ENCODE measurements around the gene APOA5. TPM values are rescaled to one million over a fixed set of nuclear protein-coding genes. Genes with fewer than 3 reads are reported as not detected.

Gene APOA5
- total RNA-seq, 1 experiment from 2014 or later: not detected

GRCh38 chr11:116778556-116778955 lies 13.1 kb downstream of the APOA5 start:
- ChIA-PET CTCF (no interaction called here), POLR2A (ENCODE audit: unreplicated experiment) (no interaction called here)
- H2AFZ ChIP-seq (ENCODE audit: low read length): no peak overlapping the region
- H3K9ac ChIP-seq (ENCODE audit: low read length): no peak overlapping the region
- H3K4me2 ChIP-seq (ENCODE audit: low read length): no peak overlapping the region
- ATAC-seq (no peak), DNase-seq (no peak)
- H3K27ac ChIP-seq (ENCODE audit: low read length): no peak overlapping the region
- H3K9me3 ChIP-seq (ENCODE audit: low read length): no peaks in the 10 kb centered on the region
- peaks cover 21% of the 10 kb centered on the region for H3K4me1 ChIP-seq (ENCODE audit: insufficient read depth, low read length)
- no peaks in the 10 kb centered on the region for H3K27me3 ChIP-seq (ENCODE audit: low read length)
- peaks cover 6% of the 10 kb centered on the region for H3K79me2 ChIP-seq (ENCODE audit: low read length)
- intact Hi-C loops (cut with micrococcal nuclease): no loop called here
- TF ChIP-seq, protein P1, sequence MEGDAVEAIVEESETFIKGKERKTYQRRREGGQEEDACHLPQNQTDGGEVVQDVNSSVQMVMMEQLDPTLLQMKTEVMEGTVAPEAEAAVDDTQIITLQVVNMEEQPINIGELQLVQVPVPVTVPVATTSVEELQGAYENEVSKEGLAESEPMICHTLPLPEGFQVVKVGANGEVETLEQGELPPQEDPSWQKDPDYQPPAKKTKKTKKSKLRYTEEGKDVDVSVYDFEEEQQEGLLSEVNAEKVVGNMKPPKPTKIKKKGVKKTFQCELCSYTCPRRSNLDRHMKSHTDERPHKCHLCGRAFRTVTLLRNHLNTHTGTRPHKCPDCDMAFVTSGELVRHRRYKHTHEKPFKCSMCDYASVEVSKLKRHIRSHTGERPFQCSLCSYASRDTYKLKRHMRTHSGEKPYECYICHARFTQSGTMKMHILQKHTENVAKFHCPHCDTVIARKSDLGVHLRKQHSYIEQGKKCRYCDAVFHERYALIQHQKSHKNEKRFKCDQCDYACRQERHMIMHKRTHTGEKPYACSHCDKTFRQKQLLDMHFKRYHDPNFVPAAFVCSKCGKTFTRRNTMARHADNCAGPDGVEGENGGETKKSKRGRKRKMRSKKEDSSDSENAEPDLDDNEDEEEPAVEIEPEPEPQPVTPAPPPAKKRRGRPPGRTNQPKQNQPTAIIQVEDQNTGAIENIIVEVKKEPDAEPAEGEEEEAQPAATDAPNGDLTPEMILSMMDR (conservative IDR thresholded peaks at IDR 0.05; ENCODE audit: low read depth, low read length): no peak
- TF ChIP-seq EZH2 (IDR thresholded peaks at IDR 0.05; ENCODE audit: low read length, unreplicated experiment) (no peak), EZH2phosphoT487 (IDR thresholded peaks at IDR 0.05; ENCODE audit: borderline replicate concordance, low read length) (no peak)
- H3K9me2 ChIP-seq (replicated peaks; ENCODE audit: low read length): no peaks in the 10 kb centered on the region
- peaks cover 67% of the 10 kb centered on the region for H3K36me3 ChIP-seq (ENCODE audit: low read depth, low read length)
- H3F3A ChIP-seq (ENCODE audit: low read length, unreplicated experiment): peaks cover 6% of the 10 kb centered on the region
- no peaks in the 10 kb centered on the region for H4K20me1 ChIP-seq (ENCODE audit: low read length)
- no TSS peak for BruUV-seq (replicated peaks)
- no peak overlapping the region for H3K4me3 ChIP-seq (ENCODE audit: low read length)

- H3F3A ChIP-seq (ENCODE audit: low read length, unreplicated experiment): peaks cover 6% of the 10 kb centered on the region
- BruUV-seq (replicated peaks): no TSS peak
- peaks cover 54% of the 10 kb centered on the region for H3K36me3 ChIP-seq (ENCODE audit: low read depth, low read length)
- no peaks in the 10 kb centered on the region for H3K9me2 ChIP-seq (replicated peaks; ENCODE audit: low read length)
- no peak overlapping the region for H3K4me2 ChIP-seq (ENCODE audit: low read length)
- H3K27me3 ChIP-seq (ENCODE audit: low read length): no peaks in the 10 kb centered on the region
- DNase-seq (no peak), ATAC-seq (no peak)
- ChIA-PET CTCF (no interaction called here), POLR2A (ENCODE audit: unreplicated experiment) (no interaction called here)
- no peak overlapping the region for H3K4me3 ChIP-seq (ENCODE audit: low read length)
- TF ChIP-seq EZH2 (IDR thresholded peaks at IDR 0.05; ENCODE audit: low read length, unreplicated experiment) (no peak), EZH2phosphoT487 (IDR thresholded peaks at IDR 0.05; ENCODE audit: borderline replicate concordance, low read length) (no peak)
- TF ChIP-seq, protein P1 (conservative IDR thresholded peaks at IDR 0.05; ENCODE audit: low read depth, low read length): no peak
- intact Hi-C loops (cut with micrococcal nuclease): no loop called here
- H4K20me1 ChIP-seq (ENCODE audit: low read length): no peaks in the 10 kb centered on the region
- peaks cover 12% of the 10 kb centered on the region for H3K4me1 ChIP-seq (ENCODE audit: insufficient read depth, low read length)
- H2AFZ ChIP-seq (ENCODE audit: low read length): no peak overlapping the region
- no peak overlapping the region for H3K27ac ChIP-seq (ENCODE audit: low read length)
- H3K9me3 ChIP-seq (ENCODE audit: low read length): no peaks in the 10 kb centered on the region
- H3K79me2 ChIP-seq (ENCODE audit: low read length): peaks cover 8% of the 10 kb centered on the region
- H3K9ac ChIP-seq (ENCODE audit: low read length): no peak overlapping the region
These were observed 14.6 kb downstream of the APOA5 start for GRCh38 chr11:116777056-116777455.

DNA sequence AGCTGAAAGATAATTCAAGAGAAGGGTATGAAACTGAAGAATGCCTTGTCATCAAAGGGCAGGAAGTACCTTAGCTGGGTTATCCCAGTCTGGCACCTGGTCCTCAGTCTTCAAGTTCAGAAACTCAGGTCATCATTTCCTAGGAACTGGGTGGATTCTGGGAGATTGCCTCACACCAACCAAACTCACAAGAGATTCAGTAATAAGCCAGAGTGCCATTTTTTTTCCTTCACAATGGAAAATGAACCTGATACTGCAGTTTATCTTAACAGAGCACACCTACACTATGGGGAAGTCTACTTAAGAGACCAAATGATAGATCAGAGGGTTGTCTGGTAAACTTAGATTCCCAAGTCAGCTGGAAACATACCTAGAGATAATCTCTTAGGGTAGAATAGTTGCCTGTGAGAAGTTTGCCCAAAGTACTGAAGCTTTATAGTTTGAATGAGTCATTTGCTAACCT lies 15.1 kb downstream of the APOA5 start:
- TF ChIP-seq EZH2 (IDR thresholded peaks at IDR 0.05; ENCODE audit: low read length, unreplicated experiment) (no peak), EZH2phosphoT487 (IDR thresholded peaks at IDR 0.05; ENCODE audit: borderline replicate concordance, low read length) (no peak)
- TF ChIP-seq, protein P1 (conservative IDR thresholded peaks at IDR 0.05; ENCODE audit: low read depth, low read length): no peak
- Histone ChIP-seq H3K27me3 (ENCODE audit: low read length) (no peaks in the 10 kb centered on the region), H3K79me2 (ENCODE audit: low read length) (peaks cover 12% of the 10 kb centered on the region), H3K9ac (ENCODE audit: low read length) (no peak overlapping the region), H3K36me3 (ENCODE audit: low read depth, low read length) (peaks cover 51% of the 10 kb centered on the region), H3K4me1 (ENCODE audit: insufficient read depth, low read length) (peaks cover 16% of the 10 kb centered on the region), H3K4me3 (ENCODE audit: low read length) (no peak overlapping the region), H3K27ac (ENCODE audit: low read length) (no peak overlapping the region), H3K4me2 (ENCODE audit: low read length) (no peak overlapping the region), H2AFZ (ENCODE audit: low read length) (no peak overlapping the region), H3F3A (ENCODE audit: low read length, unreplicated experiment) (peaks cover 6% of the 10 kb centered on the region), H3K9me3 (ENCODE audit: low read length) (no peaks in the 10 kb centered on the region), H4K20me1 (ENCODE audit: low read length) (no peaks in the 10 kb centered on the region), H3K9me2 (replicated peaks; ENCODE audit: low read length) (no peaks in the 10 kb centered on the region)
- no TSS peak for BruUV-seq (replicated peaks)
- DNase-seq (no peak), ATAC-seq (no peak)
- CTCF ChIA-PET: no interaction called here
- POLR2A ChIA-PET (ENCODE audit: unreplicated experiment): no interaction called here
- intact Hi-C loops (cut with micrococcal nuclease): no loop called here

All from PC-3 (cell line).